SKM-1 treated with dmso at 0.1 percent for 144 hours (cell line): ENCODE data around the gene MAST4.

Source experiments
- DNase-seq: peaks from one replicate; lab custom pipeline; 2025; ENCODE audit not compliant: unreplicated experiment; lab: John Stamatoyannopoulos, UW

MAST4 gene

GRCh38 chr5:67144183-67144639 lies 548.0 kb downstream of the MAST4 start:
- no peak for DNase-seq

GRCh38 chr5:67146574-67146973 lies 550.4 kb downstream of the MAST4 start:
- DNase-seq = peak; percentile 87

- DNase-seq = no peak
These were observed 550.8 kb downstream of the MAST4 start for GRCh38 chr5:67146981-67147380.

GRCh38 chr5:67147760-67148159 lies 551.6 kb downstream of the MAST4 start:
- no peak for DNase-seq

- no peak for DNase-seq
These were observed 553.1 kb downstream of the MAST4 start for GRCh38 chr5:67149057-67149950.

- no peak for DNase-seq
These were observed 553.8 kb downstream of the MAST4 start for GRCh38 chr5:67149951-67150523.

- DNase-seq = no peak
These were observed 556.2 kb downstream of the MAST4 start for GRCh38 chr5:67152400-67152799.

GRCh38 chr5:67153292-67153691 lies 557.1 kb downstream of the MAST4 start:
- DNase-seq = no peak

GRCh38 chr5:67154556-67155206 lies 558.5 kb downstream of the MAST4 start:
- no peak for DNase-seq

- peak; percentile 24 for DNase-seq
These were observed 560.9 kb downstream of the MAST4 start for GRCh38 chr5:67156976-67157583.

GRCh38 chr5:67160272-67160671 lies 564.1 kb downstream of the MAST4 start:
- DNase-seq = no peak

- no peak for DNase-seq
These were observed 564.8 kb downstream of the MAST4 start for GRCh38 chr5:67160985-67161384.

- DNase-seq = no peak
These were observed 565.6 kb downstream of the MAST4 start for GRCh38 chr5:67161767-67162166.

GRCh38 chr5:67163231-67163756 lies 567.1 kb downstream of the MAST4 start:
- DNase-seq = no peak

GRCh38 chr5:67163863-67164595 lies 567.8 kb downstream of the MAST4 start:
- DNase-seq = no peak

GRCh38 chr5:67164856-67165525 lies 568.8 kb downstream of the MAST4 start:
- no peak for DNase-seq

GRCh38 chr5:67165526-67166459 lies 569.6 kb downstream of the MAST4 start:
- DNase-seq = peak; percentile 38

- no peak for DNase-seq
These were observed 570.5 kb downstream of the MAST4 start for GRCh38 chr5:67166460-67167285.
